Right hindlimb (tissue), 1 donor: Measurements from ENCODE around the gene PADI6.
"Not testable (repeated sequence)": the region's sequence is repeated elsewhere in the genome, so short reads cannot be mapped to it uniquely, and the experiment has no call there.

Source experiments
- DNase-seq: peaks from one replicate; pipeline ENCODE4 v3.0.0-alpha.2; 2018

The PADI6 gene

DNA sequence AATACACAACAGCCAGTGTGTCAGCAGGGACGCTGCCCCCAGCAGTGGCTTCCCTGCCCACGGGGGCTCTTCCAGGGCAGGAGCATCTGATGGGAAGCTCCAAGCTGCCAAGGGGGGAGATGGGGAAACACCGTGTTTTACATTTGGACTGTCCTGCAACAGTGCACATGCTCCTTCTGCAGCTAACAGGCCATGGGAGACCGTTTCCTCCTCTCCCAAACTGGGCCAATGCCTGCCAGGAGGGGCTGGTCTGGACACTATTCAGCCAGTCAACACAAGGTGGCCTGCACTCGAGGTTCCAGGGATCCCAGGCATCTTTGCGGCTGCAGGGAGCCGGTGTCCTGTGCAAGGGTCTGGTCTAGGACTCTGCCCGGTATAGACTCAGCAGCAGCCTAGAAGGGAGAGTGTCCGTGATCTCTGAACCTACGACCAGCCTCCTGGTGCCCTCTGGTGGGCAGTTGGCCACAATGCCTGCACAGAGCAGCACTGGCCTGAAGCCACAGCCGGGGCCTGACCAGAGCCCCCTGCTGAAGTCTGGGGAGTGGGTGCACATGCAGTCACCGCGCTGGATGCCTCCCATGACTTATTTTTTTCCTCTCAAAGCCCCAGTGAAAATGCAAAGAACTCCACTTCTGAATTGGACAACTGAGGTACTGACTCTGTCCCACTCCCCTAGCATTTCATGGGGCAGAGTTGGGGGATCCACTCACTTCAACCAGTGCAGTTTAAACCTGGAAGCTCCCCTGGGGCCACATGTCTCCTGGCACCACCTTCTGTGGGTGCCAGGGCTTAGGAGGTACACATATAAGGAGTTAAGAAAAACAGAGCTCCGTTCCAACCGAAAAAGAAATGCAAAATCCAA lies 34.1 kb downstream of the PADI6 start:
- DNase-seq, result peak; percentile 69

DNA sequence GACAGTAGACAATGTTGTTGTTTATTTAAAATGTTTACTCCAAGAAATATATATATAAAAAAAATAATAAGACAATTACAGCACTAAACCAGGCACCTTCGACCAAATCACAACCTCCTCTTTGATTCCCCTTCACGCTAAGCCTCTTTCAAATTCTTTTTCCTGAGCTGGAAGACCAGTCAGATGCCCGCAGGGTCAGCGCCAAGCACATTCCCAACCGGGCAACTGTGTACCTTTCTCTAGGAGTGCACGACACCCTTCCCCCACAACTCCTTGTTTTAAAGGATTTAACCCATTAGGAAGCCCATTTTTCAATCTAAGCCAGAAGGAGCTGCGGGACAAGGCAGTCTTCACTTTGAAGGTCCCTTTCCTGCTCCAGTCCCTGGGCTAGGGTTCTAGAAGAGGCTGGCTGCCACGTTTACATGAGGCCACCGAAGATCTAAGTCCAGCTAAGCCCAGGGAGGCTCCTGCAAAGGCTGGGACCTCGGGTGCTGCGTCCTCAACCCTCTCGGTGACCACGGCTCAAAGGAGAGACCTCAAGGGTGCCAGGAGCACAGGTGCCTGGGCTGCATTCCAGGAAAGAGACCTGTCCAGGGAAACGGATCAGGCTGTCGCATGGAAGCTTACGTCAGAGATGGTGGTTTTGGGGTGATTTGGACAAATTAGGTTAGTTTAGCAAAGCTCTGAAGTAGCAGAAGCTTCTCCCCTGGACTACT lies 34.9 kb downstream of the PADI6 start:
- not testable (repeated sequence) for DNase-seq

DNA sequence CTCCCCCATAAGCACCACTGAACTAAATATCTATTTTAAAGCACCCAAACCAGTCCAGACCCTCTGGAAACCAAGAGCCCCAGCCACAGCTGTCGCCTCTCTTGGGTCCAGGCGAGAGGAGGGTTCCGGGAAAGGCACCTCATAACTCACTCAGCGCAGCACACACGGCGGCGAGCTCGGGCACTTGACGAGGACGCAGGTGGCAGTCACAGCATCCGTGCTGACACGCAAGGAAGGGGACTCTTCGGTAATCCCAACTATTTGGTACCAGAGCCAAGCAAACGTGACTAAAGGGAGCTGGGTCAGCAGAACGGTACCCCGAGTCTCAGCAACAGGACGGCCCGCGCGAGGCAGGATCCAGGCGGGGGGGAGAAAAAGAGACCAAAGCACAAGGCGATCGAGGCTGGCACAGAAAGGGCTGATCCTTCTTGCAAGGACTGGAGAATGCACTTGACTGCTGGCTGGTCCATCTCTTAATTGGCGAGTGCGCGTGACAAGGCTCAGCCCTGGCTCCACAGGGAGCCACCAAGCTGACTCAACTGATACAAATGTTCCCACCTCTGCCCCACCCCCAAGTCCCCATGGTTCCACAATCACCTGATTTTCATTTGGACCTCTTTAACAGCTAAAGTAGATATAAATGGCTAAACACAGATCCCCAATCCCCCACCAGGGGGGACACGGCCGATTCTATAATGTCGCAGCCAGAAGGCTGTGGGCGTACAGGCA lies 36.0 kb downstream of the PADI6 start:
- DNase-seq, result not testable (repeated sequence)

DNA sequence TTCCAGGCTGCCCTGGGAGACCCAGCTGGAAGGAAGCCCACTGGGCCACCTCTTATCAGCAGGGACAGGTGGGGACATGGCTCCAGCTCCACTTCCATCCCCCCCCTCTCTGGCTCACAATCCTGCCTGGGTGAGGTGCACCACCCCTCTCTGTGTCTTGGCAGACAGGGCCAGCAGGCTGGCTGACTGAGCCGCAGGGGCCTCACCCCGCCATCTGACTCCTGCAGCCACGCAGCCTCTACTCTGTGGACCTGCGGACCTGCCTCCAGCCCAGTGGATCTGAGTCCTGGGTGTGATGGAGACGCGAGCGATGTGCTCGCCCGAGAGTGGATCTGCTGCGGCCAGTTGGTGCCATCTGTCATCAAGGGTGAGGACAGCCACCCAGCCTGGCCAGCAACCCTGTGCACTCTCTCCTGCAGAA lies 37.4 kb downstream of the PADI6 start:
- DNase-seq, result no peak

DNA sequence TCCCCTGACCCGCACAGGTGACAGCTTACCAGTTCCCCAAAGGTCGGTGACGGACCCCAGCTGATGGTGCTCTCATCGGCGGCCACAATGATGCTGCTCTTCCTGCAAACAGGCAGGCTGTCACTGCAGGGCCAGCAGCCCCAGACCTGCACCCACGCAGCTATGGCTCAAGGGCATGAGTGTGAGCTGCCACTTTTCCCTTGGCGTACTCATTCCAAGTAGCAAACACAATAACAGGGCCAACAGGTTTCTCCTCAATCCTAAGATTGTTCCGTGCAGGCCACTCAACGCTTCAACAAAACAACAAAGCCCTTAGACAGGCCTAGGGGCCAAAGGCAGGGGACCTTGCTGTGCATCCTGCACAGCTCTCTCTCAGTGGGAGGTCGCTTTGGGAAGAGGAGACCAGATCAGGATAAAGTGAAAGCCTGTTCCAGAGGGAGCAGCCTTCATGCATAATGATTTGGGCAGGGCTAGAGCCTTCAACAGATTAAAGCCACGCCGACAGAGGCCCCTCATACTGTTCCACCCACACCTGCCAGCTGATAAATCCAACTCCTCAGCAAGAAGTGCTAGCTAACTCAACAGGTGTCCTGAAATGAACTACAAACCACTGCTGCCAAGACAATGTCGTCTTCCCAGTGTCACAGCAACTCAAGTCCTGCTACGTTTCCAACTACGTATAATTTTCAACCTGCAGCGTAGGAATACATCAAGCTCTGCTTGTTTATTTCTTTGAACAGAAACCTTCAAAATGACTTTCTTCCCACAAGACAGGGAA lies 40.3 kb downstream of the PADI6 start:
- no peak for DNase-seq

DNA sequence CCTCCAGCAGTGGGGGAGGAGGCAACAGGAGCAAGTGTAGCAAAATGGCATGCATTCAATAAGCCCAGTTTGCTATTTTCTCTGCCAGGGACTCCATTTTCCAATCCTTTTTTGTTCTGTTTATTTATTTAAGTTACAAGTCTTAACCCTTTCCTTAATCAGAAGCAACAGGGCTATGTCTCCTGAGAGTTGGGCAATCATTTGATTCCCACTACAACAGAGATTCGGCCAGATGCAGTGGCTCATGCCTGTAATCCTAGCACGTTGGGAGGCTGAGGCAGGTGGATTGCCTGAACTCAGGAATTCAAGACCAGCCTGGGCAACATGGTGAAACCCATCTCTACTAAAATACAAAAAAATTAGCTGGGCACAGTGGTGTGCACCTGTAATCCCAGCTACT lies 42.0 kb downstream of the PADI6 start:
- no peak for DNase-seq

DNA sequence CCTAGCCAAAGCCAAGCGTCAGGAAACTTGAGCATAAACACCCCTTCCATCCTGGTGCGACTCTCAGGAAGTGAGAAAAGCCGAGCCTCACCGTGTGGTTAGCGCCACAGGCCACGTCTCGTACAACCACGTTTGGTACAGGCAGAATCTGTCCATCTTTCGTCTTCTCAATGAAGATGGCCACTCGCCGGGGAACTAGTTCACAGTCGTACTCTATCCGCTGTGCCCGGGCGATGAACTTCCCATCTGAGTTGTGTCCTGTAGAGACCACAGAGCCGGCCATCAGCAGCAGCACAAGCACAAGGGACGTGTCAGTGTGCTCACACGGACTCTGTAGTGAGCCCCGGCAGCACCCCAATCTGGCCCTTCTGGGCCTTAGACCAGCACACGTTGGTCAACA lies 44.4 kb downstream of the PADI6 start:
- no peak for DNase-seq

DNA sequence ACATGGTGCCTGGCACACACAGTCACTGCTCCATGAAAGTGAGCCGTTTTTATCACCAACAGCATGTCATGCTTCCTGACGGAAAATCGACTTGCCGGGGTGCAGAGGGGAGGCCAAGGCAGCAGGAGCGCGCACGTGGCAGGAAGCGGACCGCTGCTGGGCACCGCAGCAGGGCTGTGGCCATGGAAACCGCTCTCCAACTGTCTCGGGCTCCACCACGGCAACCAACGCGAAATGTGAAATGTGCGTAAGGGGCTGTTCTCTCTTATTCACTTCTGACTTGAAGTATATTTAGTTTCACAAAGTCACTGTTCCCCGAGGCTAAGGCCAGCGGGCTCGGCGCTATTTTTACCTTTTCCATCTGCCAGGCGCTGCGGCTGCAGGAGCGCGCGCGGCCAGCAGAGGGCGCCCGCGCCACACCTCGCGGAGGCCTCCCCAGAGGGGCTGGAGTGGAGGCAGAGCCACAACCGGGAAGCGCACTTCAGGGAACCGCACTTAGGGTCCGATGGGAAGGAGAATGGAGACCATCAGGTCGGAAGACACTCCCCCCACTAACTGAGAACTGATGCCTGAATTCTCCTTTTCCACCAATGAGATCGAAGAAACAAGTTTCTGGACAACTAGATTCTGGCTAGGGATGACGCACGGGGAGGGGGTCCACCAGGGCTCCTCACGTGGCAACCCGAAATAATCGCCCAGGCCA lies 47.8 kb downstream of the PADI6 start:
- peak; percentile 71 for DNase-seq

DNA sequence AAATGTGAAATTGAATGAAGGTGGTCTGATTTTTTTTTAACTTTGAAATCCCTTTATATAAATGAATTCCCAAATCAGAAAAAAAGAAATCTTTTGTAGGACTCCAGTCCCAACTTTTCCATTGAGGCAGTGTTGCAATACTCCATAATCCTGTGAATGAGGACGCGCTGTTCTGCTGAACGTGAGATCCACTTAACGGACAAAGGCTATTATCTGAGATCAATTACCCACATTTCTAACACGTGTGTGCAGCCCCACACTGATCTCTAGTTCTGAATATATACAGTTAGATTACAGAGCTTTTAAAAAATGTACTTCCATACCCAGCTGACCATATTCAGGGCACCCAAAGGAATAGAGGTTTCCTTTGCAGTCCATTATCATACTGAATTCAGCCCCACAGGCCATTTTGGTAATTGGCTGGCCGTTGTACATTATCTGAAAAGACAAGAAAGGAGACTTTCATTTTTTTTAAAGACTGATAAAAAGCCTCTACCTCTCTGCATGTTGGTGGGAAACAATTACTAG lies 48.5 kb downstream of the PADI6 start:
- no peak for DNase-seq

DNA sequence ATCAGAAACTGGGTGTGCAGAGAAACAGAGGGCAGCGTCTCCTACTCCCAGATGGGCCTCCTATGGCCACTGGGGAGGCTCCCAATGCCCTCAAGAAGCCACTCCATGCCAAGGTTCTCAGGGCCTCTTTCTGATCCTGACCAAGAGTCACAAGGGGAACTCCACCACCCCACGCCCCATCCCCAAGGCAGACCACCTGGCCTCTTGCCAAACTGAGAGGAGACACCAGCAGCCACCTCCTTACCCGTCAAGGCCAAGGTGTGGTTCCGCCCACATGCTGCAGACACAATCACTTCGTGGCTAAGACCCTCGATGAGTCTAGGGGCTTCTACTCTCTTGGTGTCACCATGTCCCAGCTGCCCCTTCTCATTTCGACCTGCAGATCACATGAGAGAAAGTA lies 50.5 kb downstream of the PADI6 start:
- DNase-seq, result no peak

DNA sequence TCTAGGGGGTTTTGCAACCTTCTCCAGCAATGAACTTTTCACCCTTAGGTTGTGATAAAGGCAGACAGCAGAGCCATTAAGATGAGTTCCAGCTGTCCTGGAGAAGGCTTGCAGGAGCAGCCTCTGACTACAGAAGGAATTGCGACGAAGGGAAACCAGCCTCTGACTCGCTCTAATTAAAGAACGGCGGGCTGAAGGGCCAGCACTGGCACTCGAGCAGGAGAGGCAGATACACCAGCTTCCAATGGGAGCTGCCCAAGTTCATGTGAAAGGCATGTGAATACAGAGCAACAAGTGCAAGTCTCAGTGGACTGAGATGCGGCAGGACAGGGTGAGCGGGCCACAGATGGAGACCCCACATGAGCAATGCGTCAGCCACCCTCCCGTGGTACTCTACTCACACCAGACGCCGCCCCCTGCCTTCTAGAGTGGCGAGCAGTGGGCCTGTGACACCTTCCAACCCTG lies 51.8 kb downstream of the PADI6 start:
- DNase-seq, result no peak

DNA sequence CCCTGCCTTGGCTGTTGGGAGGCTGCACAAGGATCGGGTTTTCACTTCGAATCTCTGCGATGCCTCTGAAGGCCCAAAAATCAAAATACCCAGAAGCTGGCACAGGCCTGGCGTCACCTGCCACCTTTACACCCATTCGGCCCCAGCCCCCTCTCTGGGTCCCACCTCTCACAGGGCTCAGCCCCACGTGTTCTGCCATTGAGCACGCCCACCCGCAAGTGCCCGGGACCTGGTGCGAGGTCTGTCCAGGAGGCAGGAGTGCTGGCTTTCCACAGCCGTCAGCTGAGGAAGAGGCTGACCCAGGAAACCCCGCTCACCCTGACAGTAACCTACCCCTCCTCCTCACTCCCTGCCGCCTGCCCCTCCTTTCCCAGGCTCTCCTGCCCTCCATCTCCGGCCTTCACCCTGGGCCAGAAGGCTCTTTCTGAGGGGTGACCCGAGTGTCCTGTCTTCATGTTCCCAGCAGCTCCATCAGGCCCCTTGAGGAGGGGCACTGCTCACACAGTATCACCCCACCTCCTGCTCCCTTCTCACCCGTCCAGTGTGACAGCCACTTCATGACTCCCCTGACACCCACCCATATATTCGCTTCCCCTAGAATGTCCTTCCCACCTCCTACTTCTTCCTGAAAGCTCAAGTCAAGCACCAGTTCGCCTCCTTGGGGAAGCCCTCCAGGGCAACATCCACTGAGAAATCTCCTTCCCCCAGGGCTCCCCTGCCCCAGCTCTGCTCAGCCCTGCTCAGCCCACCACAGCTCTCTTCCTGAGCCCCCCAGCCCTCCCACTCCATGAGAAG lies 54.0 kb downstream of the PADI6 start:
- no peak for DNase-seq

DNA sequence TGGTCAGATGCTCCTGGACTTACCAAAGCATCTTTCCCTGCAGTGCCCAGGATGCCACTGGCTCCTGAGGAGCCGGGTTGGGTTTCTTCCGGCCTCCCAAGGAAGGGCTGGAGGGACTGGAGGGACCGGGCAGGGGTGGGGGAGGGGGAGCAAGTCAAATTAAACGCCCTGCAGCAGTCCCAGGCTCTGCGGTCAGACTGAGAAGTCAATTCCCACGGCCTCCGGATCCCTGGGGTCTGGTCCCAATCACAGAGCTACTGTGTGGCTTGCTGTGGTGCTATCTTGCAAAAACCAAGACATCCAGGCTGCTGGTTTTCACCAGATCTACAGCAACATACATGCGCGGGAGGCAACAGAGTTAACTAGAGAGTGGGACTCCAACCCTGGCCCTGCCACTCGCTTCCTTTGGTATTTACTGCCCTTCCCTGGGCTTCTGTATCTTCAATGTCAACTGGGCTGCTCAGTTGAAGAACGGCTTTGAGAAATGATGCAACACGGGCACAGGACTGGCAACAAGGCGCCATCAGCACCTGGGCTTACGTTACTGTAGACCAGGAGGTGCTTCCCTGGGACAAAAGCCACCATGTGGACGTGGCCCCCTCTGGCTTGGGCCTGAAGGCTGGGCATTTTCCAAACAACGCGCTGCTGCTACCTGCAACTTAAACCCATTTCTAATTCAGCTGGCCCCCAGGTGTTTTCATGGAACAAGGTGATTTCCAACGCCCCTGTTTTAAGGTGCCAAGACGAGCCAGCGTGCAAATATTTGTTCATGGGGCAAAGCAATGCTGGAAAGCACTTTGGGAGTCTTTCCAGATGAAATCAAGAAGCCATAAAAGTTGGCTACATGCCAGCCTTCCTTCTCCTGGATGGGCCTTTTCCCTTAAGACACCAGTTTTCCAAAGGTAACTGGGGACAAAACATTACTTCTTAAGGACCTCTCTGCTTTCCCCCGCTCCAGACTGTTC lies 56.0 kb downstream of the PADI6 start:
- DNase-seq, result no peak

DNA sequence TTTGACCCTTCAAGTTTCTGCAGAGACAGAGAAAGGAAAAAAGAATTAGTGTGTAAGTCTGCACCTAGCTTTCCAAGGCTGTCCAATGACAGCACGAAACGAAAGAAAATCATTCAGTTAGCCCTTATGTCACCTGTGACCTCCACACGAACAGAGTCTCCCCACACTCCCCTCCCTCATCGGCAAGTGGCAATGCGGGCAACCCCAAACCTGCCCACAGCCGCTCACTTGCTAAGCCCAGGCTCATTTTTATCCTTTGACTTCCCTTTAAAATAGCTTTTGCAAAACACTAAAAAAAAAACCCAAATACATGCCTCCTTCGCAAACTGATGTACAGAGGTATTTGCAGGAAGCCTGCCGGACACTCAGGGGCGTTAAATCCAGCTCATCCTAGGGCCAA lies 57.2 kb downstream of the PADI6 start:
- no peak for DNase-seq

DNA sequence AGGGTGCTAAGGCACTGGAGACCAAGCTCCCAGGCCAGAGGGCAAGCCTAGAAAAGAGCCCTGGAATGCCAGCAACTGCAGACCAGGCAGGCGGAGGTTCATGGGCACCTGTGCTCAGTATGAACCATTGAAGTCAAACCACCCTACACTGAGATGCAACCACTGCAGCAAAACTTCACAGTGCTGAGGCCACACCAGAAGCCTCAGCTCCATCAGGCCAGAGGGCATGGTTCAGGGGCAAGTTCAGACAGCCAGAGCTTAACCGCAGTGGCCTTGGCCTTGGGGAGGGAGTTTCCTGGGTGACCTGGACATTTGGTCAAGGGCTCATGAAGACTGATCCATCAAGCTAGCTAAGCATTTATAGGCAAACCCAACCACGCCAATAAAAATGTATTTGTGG lies 60.4 kb downstream of the PADI6 start:
- no peak for DNase-seq

DNA sequence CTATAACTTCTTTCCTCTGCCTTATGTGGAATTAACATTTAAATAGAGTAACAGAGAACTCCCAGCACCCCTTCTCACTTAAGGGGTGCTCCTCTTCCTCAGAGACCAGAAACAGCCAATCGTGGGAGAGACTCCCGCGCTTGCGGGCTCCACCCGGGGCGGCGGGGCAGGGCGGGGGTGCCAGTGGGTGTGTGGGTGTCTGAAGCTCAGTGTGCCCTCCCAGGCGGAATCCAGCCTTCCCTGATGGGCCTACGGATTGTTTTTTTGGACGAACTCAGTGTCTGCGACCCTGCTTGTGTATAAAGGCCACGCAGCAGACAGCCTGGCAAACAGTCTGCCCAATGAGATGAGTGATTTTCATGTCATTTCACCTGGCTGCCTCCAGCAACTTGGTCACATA lies 61.3 kb downstream of the PADI6 start:
- DNase-seq, result no peak

DNA sequence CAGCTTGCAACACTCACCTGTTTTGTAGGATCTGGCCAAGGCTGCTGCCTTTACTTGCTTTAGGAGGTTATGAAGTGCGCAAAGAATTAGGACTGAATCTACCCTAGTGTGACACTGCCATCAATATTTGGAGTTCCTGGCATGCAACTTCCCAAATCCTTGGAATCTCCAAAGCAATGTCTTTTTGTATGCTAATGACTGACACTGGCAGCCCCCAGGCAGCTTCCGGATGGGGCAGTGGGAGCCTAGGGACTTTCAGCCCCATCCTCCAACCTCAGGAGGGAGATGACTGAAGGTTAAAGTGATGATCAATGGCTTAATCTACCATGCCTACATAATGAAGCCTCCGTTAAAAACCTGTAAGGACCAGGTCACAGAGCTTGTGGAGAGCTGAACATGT lies 62.0 kb downstream of the PADI6 start:
- DNase-seq, result no peak

DNA sequence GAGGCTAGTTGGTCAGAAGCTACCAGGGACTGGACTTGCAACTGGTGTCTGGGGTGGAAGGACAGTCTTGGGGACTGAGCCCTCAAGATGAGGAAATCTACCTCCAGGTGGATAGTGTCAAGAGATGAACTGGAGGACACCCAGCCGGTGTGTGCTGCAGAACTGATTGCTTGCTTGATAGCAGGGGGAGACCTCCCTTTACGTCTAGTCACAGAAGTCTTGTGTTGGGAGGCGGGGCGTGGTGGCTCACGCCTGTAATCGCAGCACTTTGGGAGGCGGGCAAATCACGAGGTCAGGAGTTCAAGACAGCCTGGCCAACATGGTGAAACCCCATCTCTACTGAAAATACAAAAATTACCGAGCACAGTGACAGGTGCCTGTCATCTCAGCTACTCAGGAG lies 62.6 kb downstream of the PADI6 start:
- no peak for DNase-seq

DNA sequence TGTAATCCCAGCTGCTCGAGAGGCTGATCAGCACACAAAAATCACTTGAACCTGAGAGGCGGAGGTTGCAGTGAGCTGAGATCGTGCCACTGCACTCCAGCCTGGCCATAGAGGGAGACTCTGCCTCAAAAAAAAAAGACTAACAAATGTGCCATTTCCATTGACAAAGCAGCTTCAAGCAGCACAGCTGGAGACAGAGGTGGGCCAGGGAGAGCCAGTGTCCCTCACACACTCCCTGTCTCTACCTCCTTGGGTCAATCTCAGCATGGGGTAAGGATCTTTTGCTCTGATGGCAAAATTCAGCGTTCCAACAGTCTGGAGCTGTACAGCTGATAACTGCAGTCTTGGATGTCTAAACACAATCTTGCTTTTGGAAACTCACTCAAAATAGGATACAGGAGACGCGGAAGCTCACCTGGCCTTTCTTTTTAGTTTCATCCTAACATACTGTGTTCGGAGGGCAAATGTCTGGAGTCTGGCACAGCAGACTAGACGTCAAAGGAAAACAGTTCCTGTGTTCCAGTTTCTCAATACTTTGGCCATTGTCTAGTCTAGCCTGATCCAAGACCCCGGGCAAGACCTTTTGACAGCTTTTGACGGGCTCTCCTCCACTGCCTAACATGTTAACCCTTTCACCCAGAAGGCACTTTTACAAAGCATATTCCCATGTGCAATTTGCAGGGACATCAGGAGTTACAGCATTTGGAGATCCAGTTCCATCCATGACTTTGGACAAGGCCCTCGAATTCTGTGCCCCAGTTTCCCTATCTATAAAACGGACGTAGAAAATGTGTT lies 64.6 kb downstream of the PADI6 start:
- no peak for DNase-seq
